ENCODE data around the gene FKBP1A.

The FKBP1A gene

DNA sequence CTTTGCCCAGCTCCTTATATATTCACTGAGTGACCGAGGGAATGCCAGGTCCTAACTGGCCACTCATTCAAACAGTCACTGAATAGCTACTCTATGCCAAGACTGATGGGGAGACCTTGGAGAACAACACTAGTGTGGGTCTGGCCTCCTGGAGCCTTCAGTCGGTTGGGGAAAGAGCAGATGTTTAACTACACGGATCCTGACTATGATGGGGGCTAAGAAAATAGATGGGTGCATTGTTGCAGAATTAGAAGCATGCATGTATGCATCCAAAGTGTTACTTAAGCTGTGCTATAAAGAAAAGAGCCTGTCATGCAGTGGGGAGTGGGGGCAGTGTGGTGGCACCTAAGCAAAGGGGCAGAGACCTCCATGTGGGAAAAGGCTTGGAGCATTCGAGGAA is 6.5 kb downstream of the FKBP1A start:
- no peak for DNase-seq (ENCODE audit: low read depth, low spot score)

DNA sequence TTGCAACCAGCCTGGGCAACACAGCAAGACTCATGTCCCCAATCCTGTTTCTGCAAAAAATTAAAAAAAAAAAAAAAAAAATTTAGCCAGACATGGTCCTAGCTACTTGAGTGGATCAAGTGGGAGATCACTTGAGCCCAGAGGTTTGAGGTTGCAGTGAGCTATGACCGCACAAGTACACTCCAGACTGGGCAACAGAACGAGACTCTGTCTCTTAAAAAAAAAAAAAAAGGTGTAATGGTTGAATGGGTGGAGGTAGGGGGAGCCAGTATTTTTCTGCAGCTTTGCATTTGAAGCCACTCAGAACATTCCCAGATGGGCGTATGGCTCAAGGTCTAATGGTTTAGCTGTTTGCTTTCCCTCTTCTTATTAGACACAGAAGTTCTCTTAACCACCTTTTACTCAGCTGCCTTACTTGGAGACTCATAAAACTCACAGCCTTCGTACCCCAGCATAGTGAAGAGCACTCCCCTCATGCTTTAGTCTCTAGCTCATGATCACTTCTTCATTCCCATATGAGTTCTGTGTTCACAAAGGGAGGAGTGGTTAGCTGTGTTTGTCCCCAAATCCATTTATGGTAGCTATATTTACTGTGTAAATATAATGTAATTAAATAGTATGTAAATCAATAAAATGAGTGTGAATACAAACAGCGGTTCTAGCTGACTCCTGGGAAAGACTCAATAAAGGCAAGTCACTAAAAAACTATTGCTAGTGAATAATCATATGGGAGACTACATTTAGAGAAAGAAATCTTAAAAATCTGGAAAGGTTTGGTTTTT is 9.0 kb downstream of the FKBP1A start:
- DNase-seq (ENCODE audit: low read depth, low spot score): no peak

DNA sequence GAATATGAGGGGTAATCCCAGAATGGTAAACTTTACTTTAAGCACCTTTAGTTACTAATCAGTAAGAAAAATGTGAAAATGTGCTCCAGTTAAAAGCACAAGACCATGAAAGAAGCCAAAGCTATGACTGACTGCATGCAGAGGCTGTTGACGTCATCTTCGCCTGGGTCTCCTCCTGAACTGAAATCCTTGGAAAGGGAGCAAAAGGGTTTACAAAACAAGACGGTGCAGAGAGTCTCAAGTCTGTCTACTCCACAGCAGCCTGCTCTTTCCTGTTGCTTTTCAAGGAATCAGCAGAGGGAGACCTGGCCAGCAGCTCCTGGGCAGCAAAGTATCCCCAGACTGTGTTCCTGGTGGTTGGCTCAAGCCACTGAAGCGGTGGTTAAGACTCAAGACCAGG is 10.2 kb downstream of the FKBP1A start:
- DNase-seq (ENCODE audit: low read depth, low spot score): no peak

DNA sequence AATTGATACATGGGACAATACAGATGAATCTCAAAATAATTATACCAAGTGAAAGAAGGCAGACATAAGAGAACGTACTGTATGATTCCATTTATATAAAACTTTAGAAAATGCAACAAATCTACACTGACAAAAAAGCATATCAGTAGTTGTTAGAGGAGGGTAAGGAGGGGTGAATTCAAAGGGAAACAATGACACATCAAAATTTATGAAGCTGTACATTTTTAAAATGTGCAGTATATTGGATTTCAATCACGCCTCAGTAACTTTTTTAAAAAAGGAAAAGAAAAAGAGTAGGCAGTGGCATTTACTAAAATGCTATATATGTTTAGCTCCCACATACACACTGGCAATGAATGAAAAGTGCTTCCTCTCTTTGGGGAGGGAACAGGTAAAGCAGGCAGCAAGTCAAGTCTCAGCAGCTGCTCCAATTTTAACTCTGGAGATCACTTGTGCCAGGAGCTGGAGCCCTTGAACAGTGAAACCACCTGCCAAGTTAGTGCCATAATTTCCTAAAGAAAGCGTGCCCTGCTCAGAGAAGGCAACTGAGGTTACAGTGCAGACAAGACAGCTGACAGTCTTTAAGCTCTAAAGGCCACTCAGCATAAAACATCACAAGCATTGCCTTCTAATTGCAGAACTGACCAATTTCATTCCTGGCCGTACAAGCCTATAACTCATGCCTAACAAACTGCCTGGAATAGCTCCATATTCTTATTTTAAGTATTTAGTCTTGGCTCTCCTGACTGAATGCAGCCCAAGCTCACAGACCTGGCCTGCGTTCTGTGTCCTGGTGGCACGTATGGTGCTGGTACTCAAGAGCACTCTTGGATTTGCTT is 10.9 kb downstream of the FKBP1A start:
- no peak for DNase-seq (ENCODE audit: low read depth, low spot score)

DNA sequence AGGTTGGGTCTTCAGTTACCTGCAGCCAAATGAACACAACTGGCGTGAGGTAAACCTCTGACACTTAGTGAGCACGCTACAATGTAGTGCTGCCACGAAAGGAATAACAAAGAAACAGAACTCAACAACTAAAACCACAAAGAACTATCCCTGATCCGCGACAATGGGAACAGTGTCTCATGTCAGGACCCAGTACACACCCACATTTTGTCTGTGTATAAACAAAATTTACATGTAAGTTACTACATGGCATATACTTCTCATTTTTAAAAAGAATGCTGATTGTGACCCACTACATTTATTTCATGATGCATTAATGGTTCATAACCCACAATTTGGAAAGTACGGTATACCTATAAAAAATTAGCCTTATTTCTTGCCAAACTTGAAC is 14.1 kb downstream of the FKBP1A start:
- DNase-seq (ENCODE audit: low read depth, low spot score): no peak

DNA sequence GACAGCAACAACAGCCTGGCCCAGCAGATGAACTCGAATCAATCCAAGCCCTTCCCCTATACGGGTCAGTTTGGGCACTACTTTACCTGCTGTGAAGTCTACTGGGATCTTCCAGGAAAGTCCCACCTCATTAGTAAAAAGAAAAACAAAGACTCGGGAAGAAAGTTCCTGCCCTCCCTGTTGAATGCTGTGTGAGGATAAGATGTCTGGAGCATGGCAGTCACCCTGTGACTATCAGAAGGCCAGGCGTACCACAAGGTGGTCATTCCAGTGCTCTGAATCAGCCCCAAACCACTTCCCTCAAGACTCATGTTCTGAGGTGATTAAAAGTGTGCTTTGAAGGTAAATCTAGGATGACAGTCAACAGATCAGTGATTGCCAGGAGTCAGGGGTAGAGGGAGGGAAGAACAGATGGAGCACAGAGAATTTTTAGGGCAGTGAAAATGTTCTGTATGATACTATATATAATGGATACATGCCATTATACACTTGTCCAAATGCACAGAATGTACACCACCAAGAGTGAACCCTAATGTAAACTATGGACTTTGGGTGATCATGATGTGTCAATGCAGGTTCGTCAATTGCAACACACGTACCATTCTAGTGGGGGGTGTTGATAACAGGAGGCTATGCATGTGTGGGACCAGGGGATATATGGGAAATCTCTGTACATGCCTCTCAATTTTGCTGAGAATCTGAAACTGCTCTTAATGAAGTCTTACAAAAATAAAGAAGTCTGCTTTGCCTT is 14.7 kb downstream of the FKBP1A start:
- no peak for DNase-seq (ENCODE audit: low read depth, low spot score)

DNA sequence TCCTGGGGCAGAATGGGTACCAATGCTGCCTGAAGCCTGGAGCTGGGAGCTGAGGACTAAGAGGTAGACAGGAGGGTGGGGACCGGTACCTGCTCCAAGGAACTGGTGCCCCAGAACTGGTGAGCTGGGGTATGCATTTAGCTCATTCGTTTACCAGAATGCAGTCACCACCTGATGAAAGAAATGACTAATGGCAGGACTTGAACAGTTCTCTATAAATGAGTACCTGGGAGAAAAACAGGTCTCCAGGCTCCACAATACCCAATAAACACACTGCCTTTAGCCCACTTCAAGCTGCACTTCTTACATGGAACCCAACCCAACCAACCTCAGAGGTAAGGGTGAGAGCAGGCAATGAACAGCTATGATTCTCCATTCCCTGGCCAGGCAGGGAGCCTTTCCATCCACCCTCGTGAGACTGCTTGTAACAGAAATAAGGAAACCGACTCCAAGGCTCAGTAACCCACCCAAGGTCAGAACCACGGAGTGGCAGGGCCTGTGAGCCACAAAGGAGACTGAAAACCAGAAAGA is 15.4 kb downstream of the FKBP1A start:
- no peak for DNase-seq (ENCODE audit: low read depth, low spot score)

DNA sequence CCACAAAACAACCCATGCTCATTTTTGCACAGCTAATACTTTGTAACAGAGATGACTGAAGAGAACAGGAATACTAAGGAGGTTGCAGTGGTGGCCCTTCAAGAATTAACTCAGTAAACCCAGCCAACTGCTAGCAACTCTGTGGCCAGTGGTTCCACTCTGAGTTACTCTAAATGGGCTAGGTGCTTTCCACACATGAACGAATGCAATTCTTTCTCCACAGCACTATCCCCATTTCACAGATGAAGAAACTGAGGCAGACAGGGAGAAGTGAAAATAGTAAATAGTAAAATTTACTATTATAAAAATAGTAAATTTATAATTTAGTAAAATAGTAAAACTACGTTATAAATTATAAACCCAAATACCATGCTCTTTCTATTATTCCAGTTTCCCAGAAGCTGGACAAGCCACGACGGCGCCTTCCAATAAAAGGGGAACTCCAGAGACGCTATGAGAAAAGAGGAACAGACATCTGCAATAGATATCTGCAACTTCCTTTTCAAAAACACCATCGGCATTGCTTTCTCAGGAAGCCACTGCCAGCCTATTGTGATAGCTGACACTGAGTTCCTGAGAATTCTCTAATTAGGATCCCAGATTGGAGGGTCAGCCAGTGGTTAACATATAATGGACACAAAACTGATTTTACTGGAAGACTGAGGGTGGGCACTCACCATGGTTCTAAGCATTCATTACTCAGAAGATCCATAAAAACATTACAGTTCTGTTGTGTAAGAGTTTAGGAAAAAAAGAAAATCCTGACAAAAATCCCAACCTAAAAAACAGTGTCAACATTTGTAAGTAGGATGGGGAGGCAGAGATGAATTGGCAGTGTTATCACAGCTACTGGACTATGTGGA is 16.2 kb downstream of the FKBP1A start:
- no peak for DNase-seq (ENCODE audit: low read depth, low spot score)

DNA sequence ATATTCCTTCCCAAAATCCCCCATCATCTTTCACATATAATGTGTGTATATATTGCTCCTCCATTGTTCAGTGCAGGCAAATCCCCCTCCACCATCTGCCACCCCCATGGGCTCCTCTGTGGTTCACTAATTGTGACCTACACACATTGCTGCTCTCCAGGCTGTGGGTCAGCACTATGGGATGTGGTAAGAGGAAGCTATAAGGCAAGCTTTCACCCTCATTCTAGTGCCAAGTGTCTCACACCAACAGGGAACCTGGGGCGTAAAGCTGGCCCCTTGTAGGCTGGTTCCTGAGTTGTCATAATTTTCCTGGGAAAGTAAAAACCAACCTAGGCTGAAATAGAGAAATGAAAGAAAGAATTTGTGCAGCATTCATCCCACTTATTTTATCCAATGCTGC is 16.8 kb downstream of the FKBP1A start:
- DNase-seq (ENCODE audit: low read depth, low spot score): no peak

DNA sequence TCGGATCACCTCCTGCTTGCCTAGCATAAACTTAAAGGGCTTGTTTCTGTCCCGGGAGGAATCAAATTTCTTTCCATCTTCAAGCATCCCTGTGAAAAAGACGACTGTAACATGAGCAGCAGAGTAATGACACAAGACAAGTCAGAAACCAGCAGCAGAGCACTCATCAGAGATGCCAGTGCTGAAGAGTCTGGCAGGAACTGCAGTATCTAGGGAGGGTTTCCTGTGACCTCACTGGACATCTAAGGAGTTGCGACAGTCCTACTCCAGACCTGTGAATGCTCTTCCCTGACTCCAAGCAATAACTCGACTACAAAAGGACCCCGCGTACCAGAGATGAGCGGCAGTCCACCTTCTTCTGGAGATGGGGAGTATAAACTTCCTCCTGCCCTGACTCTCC is 17.3 kb downstream of the FKBP1A start:
- DNase-seq (ENCODE audit: low read depth, low spot score): no peak

DNA sequence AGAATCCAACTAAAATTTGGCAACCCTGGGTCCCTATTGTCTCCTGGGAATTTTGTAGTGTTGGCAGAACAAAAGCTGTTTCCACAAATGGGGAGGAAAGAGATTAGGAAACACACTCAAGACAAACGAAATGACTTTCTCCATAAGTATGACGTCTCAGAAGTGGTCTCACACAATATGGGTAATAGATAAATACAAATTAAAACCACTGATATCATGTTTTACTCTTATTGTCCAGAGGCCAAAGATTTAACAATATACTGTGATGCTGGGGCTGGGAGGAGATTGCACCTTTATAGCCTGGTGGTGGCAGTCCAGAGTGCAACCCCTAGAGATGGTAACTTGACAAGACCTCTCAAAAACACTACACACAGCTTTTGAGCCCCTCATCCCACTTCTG is 18.6 kb downstream of the FKBP1A start:
- no peak for DNase-seq (ENCODE audit: low read depth, low spot score)

DNA sequence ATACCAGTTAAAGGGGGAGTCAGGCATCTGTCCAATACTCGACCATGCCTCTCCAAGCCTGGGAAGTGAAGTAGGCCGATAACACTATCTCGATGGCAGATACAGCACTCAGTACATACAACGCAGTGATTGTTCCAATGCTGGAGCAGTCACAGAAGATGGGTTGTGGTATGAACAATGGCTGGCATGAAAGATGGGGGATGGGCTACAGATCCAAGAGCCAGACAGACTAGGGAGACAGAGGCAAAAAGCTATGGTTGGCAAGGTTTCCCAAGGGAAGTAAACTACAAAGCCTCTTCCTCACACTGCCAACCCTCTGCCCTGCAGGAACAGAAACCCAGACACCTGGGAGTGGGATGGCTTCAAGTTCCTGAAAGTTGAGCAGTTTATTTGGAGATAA is 19.2 kb downstream of the FKBP1A start:
- no peak for DNase-seq (ENCODE audit: low read depth, low spot score)

DNA sequence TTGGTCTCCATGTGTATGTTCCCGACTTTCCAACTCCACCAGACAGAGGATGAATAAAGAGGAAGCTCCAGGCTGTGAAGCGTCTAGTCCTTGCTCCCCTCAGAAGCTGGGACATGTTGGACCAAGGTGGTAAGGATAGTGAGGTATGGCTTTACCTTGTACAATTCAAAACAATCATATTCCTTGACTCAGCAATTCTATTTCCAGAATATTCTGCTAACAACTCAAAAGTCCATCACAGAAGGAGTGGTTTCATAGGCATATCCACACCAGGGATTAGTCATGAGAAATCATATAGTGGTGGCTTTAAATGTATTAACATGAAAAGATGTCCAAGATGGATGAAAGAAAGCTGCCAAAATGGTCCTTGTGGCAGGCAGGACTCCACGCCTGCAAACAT is 19.8 kb downstream of the FKBP1A start:
- DNase-seq (ENCODE audit: low read depth, low spot score): no peak

DNA sequence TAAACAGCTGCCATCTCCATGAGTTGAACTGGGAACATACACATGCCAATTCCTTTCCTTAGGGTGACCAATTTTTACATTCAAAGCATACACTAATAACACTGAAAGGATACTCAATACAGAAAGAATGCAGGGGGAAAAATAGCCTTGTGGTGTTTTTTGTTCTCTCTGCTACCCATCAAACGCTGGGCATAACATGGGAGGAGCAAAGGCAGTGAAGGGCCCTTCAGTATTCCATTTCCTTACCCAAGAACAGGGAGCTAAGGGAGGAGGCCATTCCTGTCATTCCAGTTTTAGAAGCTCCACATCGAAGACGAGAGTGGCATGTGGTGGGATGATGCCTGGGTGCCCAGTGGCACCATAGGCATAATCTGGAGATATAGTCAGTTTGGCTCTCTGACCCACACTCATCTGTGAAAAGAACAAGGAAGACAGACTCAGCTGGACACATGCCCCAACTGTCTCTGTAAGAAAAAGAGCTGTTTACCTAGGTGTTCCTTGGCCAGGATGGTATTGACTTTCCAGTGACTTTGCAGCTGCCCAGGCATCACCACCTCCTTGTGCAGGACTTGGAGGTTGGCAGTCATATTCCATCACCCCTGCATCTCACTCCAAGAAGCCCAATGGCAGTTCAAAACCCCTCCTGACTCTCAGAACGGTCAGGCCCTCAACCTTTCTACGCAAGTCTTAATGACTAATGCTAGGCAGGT is 20.9 kb downstream of the FKBP1A start:
- DNase-seq (ENCODE audit: low read depth, low spot score): no peak

DNA sequence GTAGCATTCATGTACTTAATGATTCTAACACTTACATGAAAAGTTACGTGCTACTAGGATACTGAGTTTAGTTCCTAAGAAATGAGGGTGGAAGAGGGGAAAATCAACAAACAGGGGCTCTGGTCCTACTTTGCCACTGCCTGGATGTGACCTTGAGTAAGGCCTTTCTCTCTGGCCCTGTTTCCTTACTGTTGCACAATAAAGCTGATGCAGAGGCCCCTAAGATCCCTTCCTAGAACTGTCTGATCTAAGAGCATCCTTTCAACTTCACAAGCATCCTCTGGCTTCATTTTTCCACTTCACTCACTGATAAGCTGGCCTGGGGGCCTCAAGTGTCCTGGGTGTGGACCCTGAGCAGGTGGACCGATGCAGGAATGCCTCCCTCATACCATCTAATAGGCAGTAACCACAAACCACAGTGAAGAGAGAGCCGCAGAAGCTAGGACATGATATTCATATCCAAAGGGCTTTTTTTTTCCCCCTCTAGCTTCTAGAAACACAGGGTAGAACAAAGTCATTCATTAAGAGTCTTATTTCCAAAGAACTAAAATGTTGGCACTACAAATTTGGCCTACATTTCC is 21.6 kb downstream of the FKBP1A start:
- no peak for DNase-seq (ENCODE audit: low read depth, low spot score)

DNA sequence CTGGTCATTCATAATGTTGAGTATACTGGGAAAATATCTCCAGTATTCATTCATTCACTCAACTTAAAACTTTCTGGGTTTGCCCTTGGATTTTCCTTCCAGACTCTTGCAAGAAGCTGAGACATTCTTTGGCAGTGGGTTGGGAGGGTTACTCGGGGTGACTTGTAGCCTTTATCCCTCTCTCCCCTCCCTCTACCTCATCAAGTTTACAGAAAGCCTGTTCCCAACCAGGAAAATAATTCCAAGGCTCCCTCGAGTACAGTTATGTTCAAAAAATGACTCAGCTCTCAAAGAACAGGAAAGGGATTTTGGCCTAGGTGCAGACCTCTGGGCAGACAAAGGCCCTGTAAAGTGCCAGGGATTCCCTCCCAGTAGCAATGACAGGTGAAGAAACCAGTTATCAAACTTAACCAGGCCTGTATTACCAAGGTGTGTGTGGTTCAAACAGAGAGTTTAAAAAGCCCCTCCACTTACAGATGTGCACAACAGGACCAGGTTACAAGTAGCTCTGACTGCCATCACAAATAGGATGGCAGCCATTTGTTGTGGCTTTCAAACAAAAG is 22.2 kb downstream of the FKBP1A start:
- DNase-seq (ENCODE audit: low read depth, low spot score): no peak

DNA sequence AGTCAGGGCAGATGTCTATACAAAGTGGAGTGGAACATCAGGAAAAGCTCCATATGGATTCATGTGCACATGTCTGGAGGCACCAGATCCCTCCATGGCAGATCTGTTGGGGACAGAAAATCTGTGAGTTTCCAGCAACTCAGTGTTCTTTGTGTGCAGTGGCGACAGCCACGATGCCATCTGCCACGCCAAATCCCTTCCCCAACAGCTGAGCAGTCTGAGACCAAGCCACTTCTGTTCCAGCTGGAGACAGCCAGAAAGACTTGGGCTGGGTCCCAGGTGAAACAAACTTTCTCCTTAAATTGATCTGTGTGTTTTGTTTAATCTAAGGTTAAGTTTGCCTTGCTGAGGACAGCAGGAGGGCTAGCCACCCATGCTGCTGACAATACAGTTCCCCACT is 22.9 kb downstream of the FKBP1A start:
- no peak for DNase-seq (ENCODE audit: low read depth, low spot score)

DNA sequence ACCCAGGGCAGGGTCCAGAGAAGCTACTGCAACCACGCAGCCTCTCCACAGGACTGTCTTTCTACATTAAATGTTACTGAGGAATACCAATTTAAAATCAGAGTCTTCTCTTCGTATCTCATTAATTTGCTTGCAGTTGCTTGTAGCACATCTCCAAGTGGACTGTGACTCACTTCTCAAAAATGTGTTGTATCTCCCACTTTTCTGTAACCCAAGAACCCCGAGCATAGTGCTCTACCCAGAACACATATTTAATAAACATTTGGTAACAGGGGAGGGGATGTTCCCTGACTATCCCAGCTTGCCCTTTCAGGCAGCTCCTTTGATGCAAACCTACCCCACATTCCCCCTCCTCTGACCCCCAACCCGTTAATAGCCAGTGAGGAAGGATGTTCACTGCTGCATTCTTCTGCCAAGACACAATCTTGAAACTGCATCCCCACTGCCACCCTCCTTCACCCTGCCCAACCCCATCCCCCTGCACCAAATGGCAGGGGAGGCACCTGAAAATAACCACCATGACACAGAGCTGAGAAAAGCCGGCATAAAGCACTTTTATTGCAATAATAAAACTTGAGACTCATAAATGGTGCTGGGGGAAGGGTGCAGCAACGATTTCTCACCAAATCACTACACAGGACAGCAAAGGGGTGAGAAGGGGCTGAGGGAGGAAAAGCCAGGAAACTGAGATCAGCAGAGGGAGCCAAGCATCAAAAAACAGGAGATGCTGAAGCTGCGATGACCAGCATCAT is 24.2 kb downstream of the FKBP1A start:
- DNase-seq (ENCODE audit: low read depth, low spot score): no peak

DNA sequence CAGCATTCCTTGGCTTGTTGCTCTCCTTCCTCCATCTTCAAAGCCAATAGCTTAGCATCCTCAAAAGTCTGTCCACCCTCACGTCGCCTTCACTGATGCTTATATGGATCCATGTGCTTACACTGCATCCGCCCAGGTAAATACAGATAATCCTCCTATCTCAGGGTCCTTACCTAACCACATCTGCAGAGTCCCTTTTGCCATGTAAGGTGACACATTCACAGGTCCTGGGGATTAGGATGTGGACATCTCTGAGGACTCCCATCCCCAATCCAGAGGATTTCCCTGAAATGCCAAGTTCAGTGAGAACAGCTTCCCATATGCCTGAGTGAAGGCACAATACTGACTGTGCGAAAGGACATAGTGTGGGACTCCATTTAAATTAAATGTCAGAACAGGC is 25.4 kb downstream of the FKBP1A start:
- DNase-seq (ENCODE audit: low read depth, low spot score): no peak
